Activated CD4-positive, alpha-beta T cell treated with anti-CD3 and anti-CD28 coated beads, Interleukin-2, amount 50 U/mL, for 48 hours (primary cell): ENCODE data around the gene FAM222B.

Source experiments
- DNase-seq, 2 experiments: peaks; one replicate each; pipeline ENCODE4 v3.0.0-alpha.2; 2020

The FAM222B gene

DNA sequence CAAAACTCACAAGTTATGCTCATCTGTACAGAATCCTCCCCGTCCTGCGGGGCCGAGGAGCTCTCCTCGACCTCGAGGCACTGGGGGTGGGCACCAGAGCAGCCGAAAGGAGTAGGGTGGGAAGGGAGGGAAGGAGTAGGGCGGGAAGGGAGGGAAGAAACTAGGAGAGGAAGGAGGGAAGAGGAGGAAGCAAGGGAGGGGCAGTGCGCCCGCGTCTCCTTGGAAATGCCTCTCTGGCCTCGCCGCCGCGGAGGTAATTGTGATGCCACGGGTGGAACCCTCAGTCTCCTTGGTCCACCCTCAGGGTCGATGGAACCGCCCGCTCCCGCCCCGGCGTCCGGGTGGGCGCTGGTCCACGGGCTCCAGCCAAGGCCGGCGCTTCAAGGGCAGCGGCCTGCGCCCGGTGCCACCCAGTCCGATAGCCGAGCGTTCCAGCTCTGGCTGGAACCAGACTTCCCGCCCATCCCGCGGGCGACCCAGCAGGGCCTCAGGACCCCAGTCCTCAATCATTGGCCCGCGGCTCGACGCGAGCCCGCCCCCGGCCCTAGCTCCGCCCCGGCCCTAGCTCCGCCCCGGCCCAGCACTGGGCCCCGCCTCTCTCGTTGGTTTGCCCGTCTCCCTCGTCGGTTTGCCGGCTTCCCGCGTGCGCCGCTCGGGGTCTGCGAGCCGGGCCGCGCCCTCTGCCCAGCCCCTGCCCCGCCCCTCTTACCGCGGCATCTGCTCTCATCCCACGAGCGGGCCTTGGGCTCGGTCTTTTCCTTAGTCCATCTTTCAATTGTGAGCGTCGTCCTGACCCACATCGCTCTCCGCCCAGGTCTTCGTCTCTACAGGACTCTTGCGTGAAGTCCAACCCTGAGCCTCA, 131.5 kb downstream of the FAM222B start:
- DNase-seq: peak; percentile 93 to 95

DNA sequence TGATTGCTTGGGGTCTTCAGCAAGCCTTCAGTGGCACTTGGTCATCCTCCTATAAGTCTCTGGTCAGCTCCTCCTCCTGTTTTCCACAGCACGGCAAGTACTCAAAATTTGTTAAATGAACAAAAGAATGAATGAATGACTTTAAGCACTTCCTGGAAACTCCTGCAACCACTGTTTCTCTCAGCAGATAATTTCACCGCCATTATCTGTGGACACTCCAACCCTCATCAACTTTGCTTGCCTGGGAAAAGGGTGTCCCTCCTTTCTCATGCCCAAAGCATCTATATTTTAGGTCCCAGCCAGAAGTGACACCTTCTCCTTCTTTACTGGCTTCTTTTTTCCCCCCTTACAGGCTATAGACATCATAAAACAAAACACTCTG, 135.3 kb downstream of the FAM222B start:
- DNase-seq: no peak

DNA sequence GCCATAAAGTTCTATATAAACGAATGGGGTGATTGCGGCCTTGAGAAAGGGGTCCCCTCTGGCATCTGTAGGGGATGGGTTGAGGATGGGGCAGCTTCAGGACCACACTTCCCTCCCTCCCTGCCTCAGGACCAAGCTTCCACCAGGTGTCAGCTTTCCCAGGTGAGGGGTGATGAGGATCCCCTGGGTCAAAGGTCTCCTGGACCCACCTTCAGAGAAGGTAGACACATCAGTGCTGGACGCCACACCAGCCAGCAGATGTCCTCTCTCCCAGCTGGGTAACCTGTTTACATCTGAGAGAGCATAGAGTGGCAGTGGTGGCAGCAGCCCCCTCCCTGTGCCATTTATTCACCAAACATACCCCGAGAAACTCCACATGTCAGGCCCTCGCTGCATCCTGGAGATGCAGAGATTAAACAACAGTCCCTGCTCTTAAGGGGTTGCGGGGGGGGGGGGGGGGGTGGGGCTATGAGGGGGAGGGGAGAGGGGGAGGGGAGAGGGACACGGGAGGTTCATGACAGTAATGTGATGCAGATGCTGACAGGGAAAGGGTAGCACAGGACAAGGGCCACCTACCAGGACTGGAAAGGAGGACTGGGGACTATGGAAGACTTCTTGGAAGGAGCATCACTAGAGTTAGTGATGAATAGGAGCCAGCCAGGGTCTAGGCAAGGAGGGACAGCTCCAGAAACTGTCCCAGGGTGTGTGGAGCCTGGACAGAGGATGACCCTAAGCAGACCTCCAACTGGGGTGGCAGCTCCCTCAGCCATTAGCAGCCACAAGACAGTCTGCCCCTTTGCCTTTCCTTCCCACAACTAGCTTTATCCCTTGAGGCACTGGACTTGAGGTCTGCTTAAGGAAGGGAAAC, 135.9 kb downstream of the FAM222B start:
- DNase-seq: no peak
